GM19455 (cell line): Measurements from ENCODE around the gene PLEKHA1.

Experiments used
- ATAC-seq: cut with Tn5 transposase; IDR thresholded peaks from one replicate; pipeline ENCODE4 v1.9.1; 2021; ENCODE audit not compliant: unreplicated experiment

The PLEKHA1 gene

DNA sequence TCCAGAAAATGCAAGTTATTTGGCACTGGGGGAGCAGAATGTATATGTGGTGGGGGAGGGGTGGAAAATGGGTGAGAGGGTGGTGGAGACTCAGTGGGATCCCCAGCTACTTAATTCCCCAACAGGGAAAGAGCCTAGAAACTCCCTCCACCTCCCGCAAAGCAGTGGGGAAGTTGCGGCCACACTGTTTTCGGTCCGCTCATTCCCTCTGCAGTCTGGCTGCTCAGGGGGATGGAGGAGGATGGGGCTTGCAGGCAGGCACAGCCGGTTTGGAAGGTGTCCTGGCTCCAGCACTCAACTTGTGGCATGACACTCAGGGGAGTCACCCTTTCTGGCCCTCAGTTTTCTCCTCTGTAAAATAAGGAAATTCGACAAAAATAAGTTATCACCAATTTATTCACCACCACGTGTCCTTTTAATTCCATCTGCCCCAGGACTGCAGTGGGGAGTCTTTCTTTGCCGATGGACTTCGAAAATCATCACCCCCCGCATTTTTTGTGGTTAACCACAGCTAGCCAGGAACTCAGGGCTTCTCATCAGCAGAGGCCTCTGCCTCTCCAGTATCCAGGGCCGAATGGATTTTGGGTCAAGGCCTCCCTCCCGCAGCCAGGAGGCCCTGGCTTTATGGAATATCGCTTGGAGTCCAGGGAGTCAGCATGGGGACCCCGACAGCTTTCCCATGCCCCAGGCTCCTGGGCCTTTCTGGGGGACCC lies 85.2 kb downstream of the PLEKHA1 start:
- no peak for ATAC-seq

DNA sequence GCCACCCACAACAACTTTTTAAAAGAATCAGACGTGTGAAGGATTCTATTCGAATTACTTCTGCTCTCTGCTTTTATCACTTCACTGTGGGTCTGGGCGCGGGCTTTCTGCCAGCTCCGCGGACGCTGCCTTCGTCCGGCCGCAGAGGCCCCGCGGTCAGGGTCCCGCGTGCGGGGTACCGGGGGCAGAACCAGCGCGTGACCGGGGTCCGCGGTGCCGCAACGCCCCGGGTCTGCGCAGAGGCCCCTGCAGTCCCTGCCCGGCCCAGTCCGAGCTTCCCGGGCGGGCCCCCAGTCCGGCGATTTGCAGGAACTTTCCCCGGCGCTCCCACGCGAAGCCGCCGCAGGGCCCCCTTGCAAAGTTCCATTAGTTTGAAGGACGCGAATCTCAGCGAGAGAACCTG lies 86.4 kb downstream of the PLEKHA1 start:
- no peak for ATAC-seq

DNA sequence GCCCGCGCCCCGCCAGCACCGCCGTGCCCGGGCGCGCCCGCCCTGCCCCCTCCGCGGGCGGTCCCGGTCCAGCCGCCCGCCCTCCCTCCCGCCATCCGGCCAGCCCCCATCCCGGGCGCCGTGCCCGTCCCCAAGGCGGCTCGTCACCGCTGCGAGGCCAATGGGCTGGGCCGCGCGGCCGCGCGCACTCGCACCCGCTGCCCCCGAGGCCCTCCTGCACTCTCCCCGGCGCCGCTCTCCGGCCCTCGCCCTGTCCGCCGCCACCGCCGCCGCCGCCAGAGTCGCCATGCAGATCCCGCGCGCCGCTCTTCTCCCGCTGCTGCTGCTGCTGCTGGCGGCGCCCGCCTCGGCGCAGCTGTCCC lies 86.8 kb downstream of the PLEKHA1 start, which contains the start of gene HTRA1:
HTRA1 (plus strand) TSS at position 187 of the 362 bp plus-strand sequence; CDS start at position 287, 100 bp downstream.
- ATAC-seq, result no peak

DNA sequence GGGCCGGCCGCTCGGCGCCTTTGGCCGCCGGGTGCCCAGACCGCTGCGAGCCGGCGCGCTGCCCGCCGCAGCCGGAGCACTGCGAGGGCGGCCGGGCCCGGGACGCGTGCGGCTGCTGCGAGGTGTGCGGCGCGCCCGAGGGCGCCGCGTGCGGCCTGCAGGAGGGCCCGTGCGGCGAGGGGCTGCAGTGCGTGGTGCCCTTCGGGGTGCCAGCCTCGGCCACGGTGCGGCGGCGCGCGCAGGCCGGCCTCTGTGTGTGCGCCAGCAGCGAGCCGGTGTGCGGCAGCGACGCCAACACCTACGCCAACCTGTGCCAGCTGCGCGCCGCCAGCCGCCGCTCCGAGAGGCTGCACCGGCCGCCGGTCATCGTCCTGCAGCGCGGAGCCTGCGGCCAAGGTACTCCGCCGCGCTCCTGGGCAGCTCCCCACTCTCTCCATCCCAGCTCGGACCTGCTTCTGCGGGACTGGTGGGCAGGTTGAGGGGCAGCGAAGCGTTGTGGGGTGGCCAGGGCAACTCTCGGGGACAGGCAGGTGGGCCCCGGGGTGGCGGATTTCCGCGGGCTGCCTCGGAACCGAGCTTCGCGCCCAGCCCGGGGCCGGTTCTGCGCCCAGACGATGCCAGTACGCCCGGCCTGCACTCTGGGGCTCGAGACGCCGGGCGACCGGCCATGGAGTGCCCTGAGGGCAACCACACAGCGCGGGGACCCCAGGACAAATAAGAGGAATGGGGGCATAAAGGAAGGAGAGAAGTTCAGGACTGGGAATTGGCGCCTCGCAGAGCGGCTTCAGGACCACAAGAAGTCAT lies 87.4 kb downstream of the PLEKHA1 start:
- no peak for ATAC-seq

DNA sequence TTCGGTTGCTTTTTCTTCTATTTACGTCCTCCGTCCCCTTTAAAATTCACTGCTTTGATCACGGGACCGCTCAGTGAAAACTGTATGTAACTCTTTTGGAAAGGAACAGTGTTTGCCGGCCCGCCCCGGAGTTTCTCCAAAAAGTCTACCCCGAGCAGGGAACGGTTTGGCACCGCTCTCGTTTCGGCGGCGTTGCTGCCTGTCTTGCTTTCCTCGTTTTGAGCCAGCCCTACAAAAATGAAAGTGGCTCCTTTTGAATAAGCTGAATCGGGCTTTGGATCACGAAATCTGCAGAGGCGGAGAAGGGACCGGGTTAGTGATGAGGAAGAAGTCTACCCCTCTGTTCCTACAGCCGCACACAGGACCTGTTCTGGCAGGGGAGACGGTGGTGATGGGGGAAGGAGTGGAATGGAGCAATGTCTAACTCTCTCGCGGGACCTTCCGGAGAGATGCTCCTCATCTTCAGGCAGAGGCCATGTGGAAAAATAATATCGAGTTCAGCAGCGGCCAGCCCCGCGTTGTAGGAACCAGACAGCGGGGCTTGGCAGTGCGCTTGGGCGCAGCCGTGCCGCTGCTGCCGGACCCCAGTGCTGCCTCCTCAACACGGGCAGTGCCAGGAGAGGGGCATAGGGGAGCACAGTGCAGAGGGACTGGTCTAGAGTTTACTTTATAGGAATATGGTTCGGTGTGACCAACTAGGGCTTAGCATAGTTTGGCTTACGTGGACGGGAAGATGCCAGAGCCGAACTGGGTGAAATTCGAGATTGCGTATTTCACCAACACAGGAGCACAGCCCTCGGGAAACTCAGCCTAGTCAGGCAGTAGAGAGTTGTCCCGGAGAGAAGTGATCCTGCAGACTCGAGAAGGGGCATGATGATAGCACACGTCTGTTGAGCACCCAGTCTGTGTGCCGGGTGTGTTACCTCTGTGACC lies 88.3 kb downstream of the PLEKHA1 start:
- ATAC-seq, result no peak

DNA sequence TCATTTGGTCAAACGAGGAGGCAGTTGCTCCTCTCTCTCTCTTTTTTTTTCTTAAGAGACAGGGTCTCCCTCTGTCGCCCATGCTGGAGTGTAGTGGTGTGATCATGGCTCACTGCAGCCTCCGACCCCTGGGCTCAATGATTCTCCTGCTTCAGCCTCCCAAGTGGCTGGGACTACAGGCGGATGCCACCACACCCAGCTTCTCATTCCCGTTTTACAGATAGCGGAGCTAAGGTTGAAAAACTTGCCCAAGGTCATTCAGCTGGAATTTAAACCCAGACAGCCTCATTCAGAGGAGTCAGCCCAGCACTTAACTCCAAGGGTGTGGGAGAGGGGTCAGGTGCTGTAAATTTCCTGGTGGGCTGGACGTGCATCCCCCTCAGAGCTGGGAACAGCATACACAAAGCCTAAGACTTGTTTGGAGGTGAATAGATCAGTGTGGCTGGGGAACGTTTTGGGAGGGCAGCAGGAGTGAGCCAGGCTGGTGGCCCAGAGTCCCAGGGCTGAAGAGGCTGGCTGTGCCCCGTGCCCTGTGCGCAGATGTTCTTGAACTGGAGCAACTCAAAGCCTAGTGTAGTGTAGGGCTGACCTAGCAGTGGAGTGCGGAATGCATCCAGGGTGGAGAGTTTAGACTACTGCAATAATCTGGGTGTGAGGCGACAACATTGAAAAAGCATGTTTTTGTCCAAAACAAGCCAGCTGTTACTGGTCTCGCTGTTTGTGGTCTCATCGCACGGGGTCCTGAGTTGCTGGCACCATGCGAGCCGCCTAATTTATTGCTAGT lies 89.2 kb downstream of the PLEKHA1 start:
- no peak for ATAC-seq

DNA sequence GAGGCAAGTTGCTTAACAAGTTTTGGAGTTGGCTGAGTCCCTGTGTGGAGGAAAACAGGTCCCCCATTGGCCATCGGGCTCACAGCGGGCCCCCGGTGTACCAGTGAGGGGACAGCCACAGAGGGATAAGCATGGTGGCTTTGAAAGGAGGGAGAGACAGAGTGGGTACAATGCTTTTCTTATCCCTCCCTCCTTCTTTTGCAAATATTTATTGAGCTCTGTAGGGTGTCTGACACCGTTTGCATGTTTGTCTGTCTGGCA lies 89.7 kb downstream of the PLEKHA1 start:
- ATAC-seq, result no peak

DNA sequence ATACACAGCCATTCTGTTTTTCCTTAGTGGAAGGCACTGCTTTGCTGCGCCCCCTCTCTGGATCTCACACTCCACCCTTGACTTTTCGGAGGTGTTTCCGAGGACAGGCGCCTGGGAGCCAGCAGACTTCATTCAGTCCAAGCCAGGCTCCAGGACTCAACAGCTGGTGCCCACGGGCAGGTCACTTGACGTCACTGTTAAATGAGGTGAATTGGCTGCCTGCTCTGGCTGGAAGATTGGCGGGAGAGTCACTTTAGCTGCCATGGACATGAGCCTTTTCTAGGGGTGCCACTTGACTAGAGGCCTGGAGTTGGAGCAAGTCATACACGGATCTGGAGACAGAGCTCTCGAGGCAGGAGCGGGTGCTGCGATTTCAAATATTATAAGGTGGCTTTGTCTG lies 90.1 kb downstream of the PLEKHA1 start:
- no peak for ATAC-seq

DNA sequence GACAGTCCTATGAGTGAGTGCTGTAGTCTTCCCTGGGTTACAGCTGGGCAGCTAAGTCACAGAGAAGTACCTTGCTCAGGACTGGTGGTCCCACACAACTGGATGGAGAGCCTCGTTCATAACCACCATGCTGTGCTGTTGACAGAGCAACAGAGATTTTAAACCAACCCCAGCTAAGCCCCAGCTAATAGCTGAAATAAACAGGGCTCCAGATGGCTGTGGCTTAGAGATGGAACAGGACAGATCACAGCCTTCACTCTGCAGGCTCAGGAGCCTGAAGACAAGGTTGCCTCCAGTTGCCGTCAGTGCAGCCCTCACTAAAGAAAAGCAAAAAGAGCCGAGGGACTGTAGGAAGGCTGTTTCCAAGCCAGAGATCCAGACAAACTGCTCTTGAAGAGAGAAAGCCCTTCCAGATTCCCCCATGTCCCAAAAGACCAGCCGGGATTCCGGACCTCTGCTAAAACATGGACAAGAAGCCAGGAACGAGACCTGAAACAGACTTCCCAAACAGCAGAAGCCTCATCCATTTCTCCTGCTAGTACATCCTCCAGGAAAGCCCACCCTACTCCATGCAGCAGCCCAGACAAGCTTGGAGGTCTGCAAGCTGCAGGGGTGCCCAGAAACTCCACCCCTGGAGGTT lies 91.0 kb downstream of the PLEKHA1 start:
- ATAC-seq, result no peak

DNA sequence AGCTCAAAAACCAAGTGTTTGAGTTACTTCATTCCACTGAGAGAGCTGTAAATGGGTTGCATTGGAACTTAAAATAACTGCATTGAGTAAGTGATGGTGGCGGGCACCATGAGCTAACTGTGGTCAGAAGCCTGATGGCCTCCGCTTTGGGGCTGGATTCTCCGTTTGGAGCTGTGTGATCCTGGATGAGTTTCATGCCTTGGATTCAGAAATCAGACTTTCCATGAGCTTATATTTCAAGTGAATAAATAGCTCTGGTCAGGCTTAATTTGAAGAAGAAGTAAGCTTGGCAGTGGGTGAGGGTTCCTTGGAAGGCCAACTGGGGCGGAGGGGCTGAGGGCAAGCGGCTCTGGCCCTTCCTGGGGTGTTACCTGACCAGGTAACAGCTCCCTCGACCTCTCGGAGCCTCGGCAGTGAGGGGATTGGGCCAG lies 92.5 kb downstream of the PLEKHA1 start:
- no peak for ATAC-seq

DNA sequence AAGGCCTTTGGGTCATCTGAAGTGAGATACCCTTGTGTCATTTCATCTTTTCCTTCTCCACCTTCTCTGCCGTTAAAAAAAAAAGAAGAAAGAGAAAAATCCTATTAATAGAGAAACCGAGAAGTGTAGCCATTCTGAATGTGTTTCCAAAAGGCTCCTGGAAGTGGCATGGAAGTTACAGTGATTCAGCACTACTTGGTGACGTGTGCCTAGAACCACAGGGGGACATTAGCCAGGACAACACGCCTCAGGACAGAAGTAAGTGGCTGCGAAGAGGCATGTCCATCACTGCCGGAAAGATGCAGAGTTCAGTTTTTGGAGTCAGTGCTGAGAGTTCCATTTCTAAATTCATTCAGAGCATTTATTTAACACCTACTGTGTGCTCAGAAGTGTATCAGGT lies 93.2 kb downstream of the PLEKHA1 start:
- no peak for ATAC-seq

DNA sequence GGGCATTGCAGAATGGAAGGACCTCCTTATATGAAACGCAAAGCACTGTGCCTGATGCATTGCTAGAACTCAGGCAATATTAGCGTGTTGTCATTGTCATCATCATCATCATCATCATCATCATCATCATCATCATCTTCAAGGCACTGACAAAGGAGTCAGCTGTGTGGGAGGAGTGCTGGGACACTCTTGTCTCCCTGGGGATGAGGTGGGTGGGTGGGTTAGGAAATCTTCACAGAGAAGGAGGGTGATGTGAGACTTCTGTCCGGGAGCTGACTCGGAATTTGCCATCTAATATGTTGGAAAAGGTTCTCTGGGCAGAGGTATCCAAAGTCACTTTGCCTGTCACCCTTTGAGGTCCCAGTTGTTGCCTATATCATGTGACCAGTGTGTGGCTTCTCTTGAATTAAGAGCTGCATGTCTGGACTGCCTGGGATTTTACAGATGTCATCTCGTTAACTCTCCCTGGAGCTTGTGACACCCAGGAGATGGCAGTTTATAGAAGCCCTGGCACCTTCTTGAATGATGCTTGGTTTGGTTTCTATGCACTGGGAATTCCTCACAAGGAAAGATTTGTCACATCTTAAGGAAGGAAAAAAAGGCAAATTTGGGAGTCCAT lies 93.9 kb downstream of the PLEKHA1 start:
- no peak for ATAC-seq

DNA sequence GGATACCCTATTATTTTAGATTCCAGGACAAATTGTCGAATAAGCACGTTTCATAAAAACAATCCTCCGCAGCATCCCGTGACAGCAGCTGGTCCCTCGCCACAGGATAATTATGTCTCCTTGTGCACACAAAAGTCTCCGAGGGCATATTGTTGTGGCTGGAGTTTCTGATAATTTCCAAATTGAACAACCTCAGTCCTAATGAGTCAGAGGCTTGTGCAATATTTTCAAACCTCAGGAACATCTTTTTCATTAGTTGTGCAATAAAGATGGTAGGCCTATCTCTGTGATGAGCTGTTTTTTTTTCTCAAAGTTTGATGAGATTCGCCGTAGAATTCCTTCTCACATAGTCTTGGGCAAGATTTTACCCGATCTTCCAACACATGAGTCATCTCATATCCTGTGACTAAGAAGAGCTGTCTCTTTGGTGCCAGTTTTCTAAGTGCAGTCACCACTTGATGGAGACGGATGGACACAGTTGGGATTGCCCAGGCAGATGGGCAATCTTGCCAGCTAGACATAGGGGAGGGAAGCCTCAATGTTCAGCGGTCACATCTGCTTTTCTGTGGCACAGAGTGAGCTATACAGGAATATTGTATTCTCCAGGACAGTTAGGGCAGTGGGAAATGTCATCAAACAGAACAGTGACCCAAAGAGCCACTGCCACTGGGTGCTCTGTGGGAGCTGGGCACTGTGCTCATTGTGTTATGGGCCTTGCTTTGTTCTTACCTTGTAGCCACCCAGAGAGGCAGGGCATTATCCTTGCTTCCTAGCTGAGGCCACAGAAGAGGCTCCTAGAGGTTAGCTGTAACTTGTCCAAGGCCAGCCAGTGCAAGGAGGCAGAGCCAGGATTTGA lies 94.6 kb downstream of the PLEKHA1 start:
- ATAC-seq, result no peak

DNA sequence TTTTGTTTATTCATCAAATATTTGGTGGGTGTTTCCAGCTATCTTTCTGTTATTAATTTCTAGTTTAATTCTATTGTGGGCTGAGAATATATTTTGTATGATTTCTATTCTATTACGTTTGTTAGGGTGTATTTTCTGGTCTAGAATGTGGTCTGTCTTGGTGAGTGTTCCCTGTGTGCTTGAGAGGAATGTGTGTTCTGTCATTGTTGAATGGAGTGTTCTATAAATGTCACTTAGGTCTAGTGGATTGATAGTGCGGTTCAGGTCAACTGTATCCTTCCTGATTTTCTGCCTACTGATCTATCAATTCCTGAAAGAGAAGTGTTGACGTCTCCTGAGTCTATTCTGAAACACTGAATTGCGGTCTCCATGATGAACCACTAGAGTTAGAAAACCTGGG lies 95.3 kb downstream of the PLEKHA1 start:
- no peak for ATAC-seq

DNA sequence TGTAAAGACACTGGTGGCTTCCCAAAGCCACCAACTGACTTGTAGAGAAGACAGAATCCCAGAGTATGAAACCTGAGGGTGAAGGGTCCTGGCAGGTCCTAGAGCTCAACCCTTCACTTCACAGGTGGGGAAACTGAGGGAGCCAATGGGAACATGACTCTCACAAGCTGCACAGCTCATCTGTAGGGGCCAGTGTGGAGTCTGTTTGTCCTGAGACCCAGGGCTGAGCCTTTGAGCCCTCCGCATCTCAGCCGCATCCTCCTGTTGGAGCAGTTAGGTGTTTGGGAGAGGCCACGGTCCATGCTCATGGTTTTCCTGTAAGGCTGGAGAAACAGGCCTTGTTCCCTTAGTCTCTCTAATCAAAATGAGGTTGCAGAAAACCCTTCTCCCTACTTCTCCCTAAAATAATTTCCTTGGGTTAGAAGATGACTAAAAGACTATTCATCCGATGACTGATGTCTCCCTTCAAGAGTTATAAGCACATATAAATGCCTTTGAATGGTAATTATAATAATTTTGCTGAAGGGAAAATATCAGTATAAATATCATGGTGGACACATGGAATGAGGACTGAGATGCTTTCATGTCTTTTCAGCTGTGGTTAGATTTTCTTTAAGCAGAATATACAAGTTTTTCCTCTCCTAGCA lies 97.1 kb downstream of the PLEKHA1 start:
- no peak for ATAC-seq

DNA sequence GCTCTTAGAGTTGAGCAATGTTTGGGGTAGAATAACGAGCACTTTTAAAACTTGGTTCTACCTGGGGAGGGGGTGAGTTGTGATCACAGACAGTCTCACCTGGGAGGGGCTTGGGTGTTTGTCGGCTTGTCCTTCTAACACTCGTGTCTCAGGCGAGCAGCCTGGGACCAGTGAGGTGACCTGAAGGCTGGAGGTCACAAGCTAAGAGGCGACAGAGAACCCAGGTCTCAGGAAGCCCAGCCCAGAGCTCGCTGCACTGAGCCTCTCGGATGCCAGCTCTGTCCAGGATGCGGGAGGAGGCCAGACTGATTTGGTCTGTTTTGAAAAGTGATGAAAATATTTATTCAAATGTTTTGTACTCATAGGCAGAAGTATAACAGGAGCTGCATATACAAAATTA lies 98.6 kb downstream of the PLEKHA1 start:
- no peak for ATAC-seq

DNA sequence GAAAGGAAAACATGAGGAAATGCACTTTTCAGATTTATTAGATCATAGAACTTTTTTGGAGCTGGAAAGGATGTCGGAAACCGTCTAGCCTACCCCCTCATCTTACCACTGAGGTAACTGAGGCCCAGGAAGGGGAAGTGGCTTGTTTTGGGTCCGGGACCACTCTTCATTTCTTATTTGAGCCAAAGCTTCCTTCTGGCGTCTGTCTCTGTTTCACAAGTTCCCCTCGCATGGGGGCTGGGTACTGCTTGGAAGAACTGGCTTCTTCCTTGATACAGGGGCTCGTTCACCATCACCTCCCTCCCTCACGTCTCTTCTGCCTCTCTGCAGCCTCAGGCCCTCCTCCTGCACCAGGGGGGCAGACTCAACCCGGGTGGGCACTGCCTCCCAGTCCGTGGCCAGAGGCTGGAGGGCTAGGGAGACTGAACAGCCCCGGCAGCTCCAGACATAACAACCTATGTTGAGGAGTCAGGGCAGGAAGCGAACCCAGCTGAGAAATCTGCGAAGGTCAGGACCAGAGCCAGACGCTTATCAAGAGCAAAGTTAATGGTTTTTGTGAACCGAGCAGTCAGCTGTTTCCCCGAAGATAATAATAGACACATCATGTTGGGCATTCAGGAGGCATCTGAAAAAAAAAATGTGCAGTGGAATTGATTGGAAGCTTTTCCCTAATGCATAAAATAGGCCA lies 99.8 kb downstream of the PLEKHA1 start:
- no peak for ATAC-seq

DNA sequence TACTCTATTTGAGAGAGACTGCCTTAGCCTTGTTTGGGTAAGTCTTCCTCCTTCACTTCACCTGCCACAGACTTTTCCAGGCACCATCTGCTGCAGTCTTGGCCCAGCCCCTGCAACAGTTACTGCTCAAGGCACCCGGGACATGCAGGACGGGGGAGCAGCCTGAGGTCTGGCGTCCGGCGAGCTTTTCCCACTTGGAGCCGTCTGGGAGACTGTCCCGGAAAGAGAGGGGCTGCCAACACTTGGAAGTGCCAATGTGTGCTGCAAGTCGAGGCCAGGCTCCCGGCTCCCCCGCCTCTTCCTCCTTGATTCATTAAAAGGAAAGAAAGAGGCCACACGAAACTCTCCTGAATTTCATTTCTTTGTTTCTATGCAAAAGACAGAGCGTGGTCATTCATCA lies 100.6 kb downstream of the PLEKHA1 start:
- no peak for ATAC-seq
